ENCODE results near the gene MAP2.

Gene MAP2

GRCh38 chr2:209534228-209534627 lies 110.4 kb downstream of the MAP2 start:
- DNase-seq: no peak

- no peak for DNase-seq
Measured at GRCh38 chr2:209536363-209536762, 112.5 kb downstream of the MAP2 start.

GRCh38 chr2:209547726-209548125 lies 123.9 kb downstream of the MAP2 start:
- DNase-seq: no peak

- DNase-seq: no peak
Measured at GRCh38 chr2:209549589-209549988, 125.7 kb downstream of the MAP2 start.

- DNase-seq: no peak
Measured at GRCh38 chr2:209553913-209554312, 130.1 kb downstream of the MAP2 start.

- no peak for DNase-seq
Measured at GRCh38 chr2:209556354-209556961, 132.6 kb downstream of the MAP2 start.

- no peak for DNase-seq
Measured at GRCh38 chr2:209560911-209561310, 137.1 kb downstream of the MAP2 start.

GRCh38 chr2:209563453-209563852 lies 139.6 kb downstream of the MAP2 start:
- DNase-seq: no peak

- DNase-seq: no peak
Measured at GRCh38 chr2:209564816-209565215, 141.0 kb downstream of the MAP2 start.

GRCh38 chr2:209565896-209566582 lies 142.2 kb downstream of the MAP2 start:
- DNase-seq: no peak

GRCh38 chr2:209570194-209570593 lies 146.3 kb downstream of the MAP2 start:
- no peak for DNase-seq

GRCh38 chr2:209574515-209574914 lies 150.7 kb downstream of the MAP2 start:
- DNase-seq: no peak

- no peak for DNase-seq
Measured at GRCh38 chr2:209577376-209578357, 153.8 kb downstream of the MAP2 start.

GRCh38 chr2:209578394-209579001 lies 154.7 kb downstream of the MAP2 start:
- no peak for DNase-seq

GRCh38 chr2:209579230-209579749 lies 155.4 kb downstream of the MAP2 start:
- DNase-seq: peak; percentile 13

GRCh38 chr2:209581040-209581439 lies 157.2 kb downstream of the MAP2 start:
- DNase-seq: no peak

GRCh38 chr2:209582281-209582680 lies 158.4 kb downstream of the MAP2 start:
- no peak for DNase-seq

- DNase-seq: no peak
Measured at GRCh38 chr2:209584472-209584871, 160.6 kb downstream of the MAP2 start.

GRCh38 chr2:209584915-209585314 lies 161.1 kb downstream of the MAP2 start:
- DNase-seq: no peak

- no peak for DNase-seq
Measured at GRCh38 chr2:209591021-209591420, 167.2 kb downstream of the MAP2 start.

GRCh38 chr2:209592106-209592505 lies 168.3 kb downstream of the MAP2 start:
- no peak for DNase-seq

GRCh38 chr2:209593930-209594329 lies 170.1 kb downstream of the MAP2 start:
- no peak for DNase-seq

- no peak for DNase-seq
Measured at GRCh38 chr2:209596262-209596661, 172.4 kb downstream of the MAP2 start.

Data from NCI-H187 treated with DMSO at 0.1 percent for 48 hours (cell line).